EL (cell line): ENCODE measurements around the gene SULF2.

Experiments
- DNase-seq: peaks from one replicate; pipeline ENCODE4 v3.0.0-alpha.2; 2016

The SULF2 gene

GRCh38 chr20:47758517-47759450, 26.5 kb downstream of the SULF2 start:
- no peak for DNase-seq

DNA sequence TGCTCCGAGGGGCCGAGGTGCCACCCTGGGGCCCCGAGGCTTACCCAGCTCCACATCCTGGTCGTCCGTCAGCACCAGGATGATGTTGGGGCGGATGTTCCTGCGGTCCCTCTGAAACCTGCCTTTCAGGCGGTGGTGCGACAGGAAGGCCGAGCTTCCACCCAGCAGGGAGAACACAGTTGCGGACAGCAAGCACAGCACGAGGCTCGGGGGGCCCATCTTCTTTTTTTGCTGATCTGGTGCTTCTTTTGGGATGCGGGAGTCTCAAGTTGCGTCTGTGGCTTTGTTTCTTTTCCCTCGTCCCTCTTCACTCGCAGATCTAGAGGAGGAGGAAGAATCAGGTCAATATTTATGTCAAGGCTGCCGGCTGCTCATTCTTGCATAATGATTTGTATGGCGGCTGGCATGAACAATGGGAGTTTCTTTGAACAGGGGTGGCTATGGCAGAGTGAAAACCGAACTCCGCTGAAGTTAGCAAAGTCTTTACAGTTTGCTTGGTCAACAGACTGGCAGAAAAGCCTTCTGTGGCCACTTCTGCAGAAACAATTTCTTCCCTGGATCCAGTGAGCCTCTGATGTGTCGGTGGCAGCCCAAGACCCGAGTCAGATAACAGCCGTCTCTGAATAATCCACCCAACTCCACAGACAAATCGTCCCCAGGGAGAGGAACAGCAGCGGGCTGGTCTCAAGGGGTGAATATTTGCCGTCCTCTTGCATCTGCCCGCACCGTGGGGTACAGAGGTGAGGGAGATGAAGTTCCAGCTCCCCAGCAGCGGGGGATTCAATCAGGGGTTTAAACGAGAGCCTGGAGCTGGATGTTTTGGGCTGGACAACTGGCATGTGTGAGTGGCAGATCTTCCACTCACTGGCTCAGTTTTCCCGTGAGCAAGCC, 27.9 kb downstream of the SULF2 start:
- DNase-seq, result no peak

DNA sequence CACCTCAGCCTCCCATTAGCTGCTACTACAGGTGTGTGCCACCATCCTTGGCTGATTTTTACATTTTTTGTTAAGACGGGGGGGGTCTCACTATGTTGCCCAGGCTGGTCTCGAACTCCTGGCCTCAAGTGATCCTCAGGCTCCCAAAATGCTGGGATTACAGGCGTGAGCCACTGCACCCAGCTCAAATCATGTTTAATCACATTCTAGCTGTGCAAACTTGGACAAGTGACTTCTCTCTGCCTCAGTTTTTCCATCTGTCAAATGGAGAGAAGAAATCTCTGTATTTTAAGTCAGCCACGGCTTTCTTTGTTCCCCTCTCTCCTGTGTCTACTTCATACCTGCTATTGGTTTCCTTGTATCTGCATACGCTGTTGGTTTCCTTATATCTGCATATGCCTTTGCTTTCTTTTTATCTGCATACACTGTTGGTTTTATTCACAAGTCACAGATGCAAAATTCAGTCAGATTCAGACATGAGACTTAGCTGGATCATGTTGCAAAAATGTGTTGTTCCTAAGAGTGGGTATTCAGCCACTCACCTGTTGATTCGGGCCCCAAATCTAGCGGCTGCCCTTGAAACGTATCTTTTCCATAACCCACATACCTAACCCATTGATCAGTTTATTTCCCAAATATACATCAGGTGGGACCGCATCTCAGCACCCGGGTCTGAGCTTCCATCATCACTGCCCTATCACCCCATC, 30.2 kb downstream of the SULF2 start:
- no peak for DNase-seq

GRCh38 chr20:47754388-47754715, 30.9 kb downstream of the SULF2 start:
- no peak for DNase-seq

GRCh38 chr20:47753576-47754387, 31.5 kb downstream of the SULF2 start:
- no peak for DNase-seq

DNA sequence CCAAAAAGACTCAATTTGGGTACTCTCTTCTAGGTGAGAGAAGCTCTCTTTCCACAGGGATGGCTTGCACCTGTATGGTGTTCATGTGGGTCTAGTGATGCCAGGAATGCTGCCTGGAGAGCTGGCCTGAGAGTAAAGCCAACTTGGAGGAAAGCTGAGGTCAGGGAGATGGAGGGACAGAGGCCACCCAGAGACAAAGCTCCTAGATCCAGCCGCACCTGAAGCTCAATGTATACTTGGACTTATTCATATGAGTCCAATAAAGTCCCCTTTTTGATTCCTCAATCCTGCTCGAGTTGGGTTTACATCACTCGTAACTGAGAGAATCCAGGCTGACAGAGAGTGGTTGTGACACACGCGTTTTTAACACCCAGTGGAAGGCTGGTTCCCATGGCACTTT, 33.8 kb downstream of the SULF2 start:
- DNase-seq, result no peak

DNA sequence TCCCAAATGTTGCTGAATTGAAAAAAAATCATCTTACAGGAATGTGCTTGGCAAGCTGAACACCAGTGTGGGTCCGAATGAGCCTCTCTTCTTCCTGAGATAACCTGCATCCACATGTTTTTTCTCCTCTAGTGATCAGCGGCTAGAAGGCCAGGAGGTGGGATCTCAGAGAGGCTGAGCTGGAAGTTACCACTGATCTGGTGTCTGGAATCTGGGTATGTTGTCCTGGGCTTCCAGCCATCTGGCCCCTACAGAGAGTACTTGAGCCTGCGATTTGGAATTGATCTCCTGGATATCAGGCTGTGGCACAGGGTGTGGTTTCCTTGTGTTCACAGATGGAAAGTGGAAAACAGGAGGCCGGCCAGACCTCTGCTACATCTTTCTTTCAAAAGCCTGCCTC, 35.9 kb downstream of the SULF2 start:
- no peak for DNase-seq

- no peak for DNase-seq
Observed at GRCh38 chr20:47748823-47749222, 36.5 kb downstream of the SULF2 start.

DNA sequence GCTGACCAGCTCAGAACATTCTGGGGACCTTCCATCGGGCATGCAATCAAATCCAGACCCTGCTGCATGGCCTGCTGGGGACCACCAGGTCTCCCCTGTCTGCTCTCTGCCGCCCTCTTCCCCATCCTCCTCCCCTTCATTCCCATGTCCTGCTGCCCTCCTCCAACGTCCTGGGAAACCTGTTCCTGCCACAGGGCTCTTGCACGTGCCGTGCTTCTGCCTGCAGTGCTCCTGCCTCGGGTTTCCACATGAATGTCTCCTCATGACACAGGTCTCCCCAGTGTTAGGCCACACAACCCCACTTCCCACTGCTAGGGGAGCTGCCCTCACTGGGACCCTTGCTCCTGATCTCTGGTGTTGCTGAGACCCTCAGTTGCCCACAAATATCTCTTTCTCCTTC, 37.2 kb downstream of the SULF2 start:
- DNase-seq, result no peak

DNA sequence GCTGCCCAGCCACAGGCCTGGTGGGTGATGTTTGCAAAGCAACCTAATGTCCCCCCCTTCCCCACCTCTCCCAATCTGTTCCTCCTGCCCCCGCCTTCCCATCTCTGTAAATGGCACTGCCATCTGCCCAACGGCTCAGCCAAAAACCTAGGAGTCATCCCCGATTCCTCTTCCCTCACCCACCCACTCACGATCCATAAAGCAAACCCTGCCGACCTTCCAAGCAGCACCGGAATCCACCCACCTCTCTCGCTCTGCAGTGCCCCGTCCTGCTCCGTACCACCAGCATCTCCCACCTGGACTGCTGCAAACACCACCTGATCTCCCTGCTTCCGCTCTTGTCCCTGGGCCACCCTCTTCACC, 37.6 kb downstream of the SULF2 start:
- DNase-seq, result no peak

DNA sequence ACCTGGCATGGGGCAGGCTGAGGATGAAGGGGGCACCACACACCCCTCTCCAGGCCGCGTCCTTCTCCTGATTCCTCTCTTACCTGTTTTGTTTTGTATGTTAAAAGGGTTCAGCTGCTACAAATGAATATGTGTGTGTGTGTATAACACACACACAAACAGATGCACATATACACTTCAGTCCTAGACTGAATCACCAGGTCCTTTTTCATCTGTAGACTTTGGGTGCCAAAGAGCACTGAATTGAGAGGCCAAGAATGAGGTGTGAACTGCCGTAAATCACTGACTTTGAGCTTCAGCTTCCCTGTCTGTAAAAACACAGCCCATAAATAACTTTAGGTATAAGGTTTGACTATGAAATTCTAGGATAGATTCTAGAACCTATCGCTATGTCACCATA, 40.5 kb downstream of the SULF2 start:
- DNase-seq, result no peak

- no peak for DNase-seq
Observed at GRCh38 chr20:47743671-47744070, 41.6 kb downstream of the SULF2 start.

DNA sequence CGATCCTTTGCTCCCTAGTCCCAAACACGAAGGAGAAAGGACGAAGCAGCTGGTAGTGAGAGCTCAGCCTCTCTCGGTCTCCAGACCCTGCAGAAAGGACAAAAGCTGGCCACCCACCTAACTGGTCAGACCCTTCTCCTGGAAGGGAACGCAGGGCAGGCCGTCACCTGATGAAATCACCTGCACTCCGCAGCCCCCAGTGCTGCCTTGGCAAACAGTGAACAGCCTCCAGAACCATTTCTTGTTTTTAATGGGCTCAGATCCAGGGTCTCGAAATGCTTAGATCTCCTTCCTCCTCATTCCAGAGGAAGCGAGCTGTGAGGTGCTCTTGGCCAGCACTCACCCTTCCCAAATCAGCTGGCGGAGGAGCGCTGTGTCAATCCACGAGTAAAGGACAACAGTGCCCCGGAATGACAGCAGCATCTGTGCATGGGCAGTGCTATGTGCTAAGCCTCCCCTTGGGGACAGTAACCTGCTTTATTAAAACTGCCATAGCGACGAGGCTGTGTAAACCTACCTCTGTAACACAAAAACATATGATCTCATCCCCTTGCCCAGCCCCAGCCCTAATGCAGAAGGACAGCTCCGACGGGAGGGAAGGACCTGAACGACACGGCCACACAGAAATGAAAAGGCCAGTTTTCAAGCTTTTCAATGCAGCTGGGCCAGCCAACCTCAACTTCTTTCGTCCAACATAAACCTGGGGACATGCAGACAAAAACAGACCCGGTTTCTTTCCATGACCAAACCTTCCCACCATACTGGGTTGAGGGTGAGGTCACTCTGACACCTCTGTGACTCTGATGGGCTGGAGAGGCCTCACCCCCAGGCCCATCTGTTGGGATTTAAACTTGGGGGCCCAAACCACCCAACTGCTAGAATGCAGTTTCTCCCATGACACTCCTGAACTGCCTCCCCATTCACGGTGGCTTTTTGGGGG, 43.3 kb downstream of the SULF2 start:
- no peak for DNase-seq

DNA sequence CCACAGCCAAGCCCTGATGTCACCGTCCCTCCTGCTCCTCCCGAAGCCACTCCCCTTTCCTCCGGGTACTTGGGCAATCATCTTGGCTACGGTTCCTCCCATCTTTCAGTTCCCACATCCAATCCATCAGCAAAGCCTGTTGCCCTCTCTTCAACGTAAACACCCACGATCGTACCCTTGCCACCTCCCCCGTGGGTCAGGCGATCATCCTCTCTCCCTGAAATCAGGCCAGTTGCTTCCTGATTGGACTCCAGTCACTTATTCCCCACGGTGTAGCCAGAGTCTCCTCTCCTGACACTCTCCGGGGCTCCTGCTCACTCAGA, 44.5 kb downstream of the SULF2 start:
- DNase-seq, result no peak

- DNase-seq, result no peak
Observed at GRCh38 chr20:47740121-47740861, 45.0 kb downstream of the SULF2 start.

DNA sequence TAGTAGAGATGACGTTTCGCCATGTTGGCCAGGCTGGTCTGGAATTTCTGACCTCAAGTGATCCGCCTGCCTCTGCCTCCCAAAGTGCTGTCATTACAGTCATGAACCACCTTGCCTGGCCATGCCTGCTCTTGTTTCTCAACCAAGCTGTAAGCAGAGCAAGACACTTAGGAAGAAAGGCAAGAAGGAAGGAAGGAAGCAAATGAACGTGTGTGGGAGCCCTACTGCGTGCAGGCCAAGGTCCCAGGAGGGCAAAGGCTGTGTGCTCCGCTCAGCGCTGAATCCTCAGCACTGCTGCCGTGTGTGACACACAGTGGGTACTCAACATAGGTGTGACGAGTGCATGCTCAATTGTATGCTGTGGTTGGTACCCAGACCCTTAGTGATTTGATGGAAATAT, 47.4 kb downstream of the SULF2 start:
- DNase-seq, result no peak

- no peak for DNase-seq
Observed at GRCh38 chr20:47736570-47737152, 48.6 kb downstream of the SULF2 start.

GRCh38 chr20:47735412-47736400, 49.6 kb downstream of the SULF2 start:
- DNase-seq, result no peak

- no peak for DNase-seq
Observed at GRCh38 chr20:47734870-47735269, 50.4 kb downstream of the SULF2 start.
